GM20000 (cell line): ENCODE data around the gene GNB2.

Experiments
- DNase-seq: peaks from one replicate; pipeline ENCODE4 v3.0.0; 2012; ENCODE audit warnings: low spot score
- CTCF ChIP-seq: IDR thresholded peaks from 2 replicates; pipeline ENCODE4 v1.5.1; 2012; ENCODE audit warnings: mild to moderate bottlenecking, control low read depth; ENCODE audit errors: extremely low read depth, missing control alignments

Gene GNB2

GRCh38 chr7:100630066-100630465 is 43.5 kb upstream of the GNB2 start:
- DNase-seq = no peak
- TF ChIP-seq CTCF = no peak

- DNase-seq = peak; percentile 88
- peak; percentile 54 for TF ChIP-seq CTCF
Measured at GRCh38 chr7:100632951-100633717, 40.4 kb upstream of the GNB2 start.

GRCh38 chr7:100639995-100640516 is 33.5 kb upstream of the GNB2 start:
- TF ChIP-seq CTCF = no peak

GRCh38 chr7:100640517-100641440 is 32.8 kb upstream of the GNB2 start:
- no peak for DNase-seq
- TF ChIP-seq CTCF = no peak

More at GRCh38 chr7:100639995-100640516, 33.5 kb upstream of the GNB2 start:
- no peak for DNase-seq

DNA sequence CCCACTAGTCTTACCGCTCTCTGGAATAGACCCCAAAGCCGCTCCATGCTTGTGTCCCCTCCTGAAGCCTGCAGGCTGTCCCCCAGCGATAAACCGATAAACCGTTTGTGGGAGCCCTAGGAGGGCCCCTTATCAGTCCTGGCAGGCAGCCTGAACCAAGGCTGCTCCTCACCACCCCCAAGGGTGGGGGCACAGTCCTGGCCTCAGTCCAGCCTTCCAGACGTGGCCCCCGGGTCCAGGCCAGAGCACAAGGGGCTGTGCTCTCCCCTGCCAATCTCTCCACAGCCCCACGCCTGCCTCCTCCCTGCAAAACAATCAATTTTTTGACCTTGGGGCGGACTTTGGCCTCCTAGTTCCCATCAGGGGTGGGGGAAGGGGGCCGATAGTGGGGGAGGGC is 32.1 kb upstream of the GNB2 start, which contains the start of gene TFR2:
Gene TFR2, minus strand, starts transcription at position 90 of the 397 bp plus-strand sequence. Its CDS starts 43 bp downstream, at position 47.
- DNase-seq = no peak
- TF ChIP-seq CTCF = no peak

DNA sequence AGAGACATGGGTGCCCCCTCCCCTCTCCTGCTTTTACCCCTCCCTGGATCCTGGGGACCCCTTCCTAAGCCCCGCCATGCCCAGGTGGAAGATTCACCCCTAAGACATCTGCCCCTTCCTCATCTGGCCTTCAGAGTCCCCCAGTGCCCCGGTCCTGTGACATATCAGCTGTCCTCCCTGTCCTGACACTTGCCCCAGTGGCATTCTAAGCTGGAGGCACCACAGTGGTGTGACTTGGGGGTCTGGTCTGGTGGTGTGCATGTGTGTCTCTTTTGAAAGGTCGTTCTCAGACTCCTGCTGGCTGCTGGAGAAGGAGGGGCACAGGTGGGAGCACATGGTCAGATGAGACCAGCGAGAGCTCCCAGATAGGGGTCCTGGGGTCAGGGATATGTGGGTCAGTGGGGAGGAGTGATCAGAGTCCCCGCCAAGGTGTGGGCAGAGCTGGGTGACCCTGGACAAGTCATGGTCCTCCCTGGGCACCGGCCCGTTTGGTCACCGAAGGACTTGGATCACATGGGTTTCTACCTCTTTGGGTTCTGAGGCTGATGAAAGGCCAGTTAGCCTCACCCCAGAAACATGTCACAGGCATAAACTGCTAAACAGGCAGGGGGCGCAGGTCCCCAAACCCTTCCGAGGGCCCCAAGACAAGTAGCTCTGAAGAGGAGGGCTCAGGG is 31.5 kb upstream of the GNB2 start:
- no peak for TF ChIP-seq CTCF
- no peak for DNase-seq

- DNase-seq = peak; percentile 82
Measured at GRCh38 chr7:100642534-100642907, 31.0 kb upstream of the GNB2 start.

More at GRCh38 chr7:100642534-100642907, 31.0 kb upstream of the GNB2 start:
- TF ChIP-seq CTCF = no peak
